Testis (tissue), 3 donors: ENCODE measurements around the gene ALOX15B. TPM values are rescaled to one million over a fixed set of nuclear protein-coding genes. Genes with fewer than 3 reads are reported as not detected.
"Not testable (repeated sequence)": the region's sequence is repeated elsewhere in the genome, so short reads cannot be mapped to it uniquely, and the experiment has no call there.

Source experiments
- DNase-seq: peaks from one replicate; pipeline ENCODE4 v3.0.0-alpha.2; 2019
- H3K27ac ChIP-seq, 2 donors: fragments of 200-600 bp; sonication (generic); one replicate each; pipeline ENCODE4 v1.5.1; 2019
- H3K27me3 ChIP-seq: fragments of 200-600 bp; sonication (generic); one replicate; pipeline ENCODE4 v1.5.1; 2019
- H3K36me3 ChIP-seq: fragments of 200-600 bp; sonication (generic); one replicate; pipeline ENCODE4 v1.5.1; 2017; ENCODE audit warnings: low read depth; ENCODE audit errors: missing control alignments
- H3K4me1 ChIP-seq: fragments of 200-600 bp; sonication (generic); one replicate; pipeline ENCODE4 v1.5.1; 2019
- H3K4me3 ChIP-seq, 2 donors: fragments of 200-600 bp; sonication (generic); one replicate each; pipeline ENCODE4 v1.5.1; 2017 to 2019
- H3K9me3 ChIP-seq: fragments of 200-600 bp; sonication (generic); one replicate; pipeline ENCODE4 v1.5.1; 2017
- POLR2A ChIP-seq: fragments of 450-650 bp; IDR thresholded peaks from one replicate; pipeline ENCODE4 v1.6.1; 2017; ENCODE audit warnings: antibody characterized with exemption, mild to moderate bottlenecking, moderate library complexity
- WGBS, 2 donors: methylation state at CpG; one replicate each; pipeline ENCODE4 v1.1.5; 2018; 5-methylcytosine and 5-hydroxymethylcytosine counted together
- intact Hi-C: fragments of 100-400 bp; cut with DNase I; formaldehyde crosslinking; loops from one replicate; pipeline ENCODE4 v1.15.1; 2023; ENCODE audit warnings: low total_unique reads
- polyA plus RNA-seq: library from polyadenylated mRNA; stranded (reverse); fragments of 350-450 nt; fragmentation: Illumina TruSeq; extraction: RNeasy Lipid Tissue Mini Kit (QIAGEN cat#74804); gene quantifications from one replicate; pipeline ENCODE4 v1.2.3, GENCODE V29; 2014; ENCODE audit warnings: low read depth, low replicate concordance; ENCODE audit not compliant: insufficient read depth
- total RNA-seq, 2 donors: library from RNA; depleted of rRNA; stranded (reverse); fragments of >200 nt; gene quantifications; one replicate each; pipeline ENCODE4 v1.2.3, GENCODE V29; 2016
- TF ChIP-seq, protein P1 (sequence below), 3 experiments: fragments of 450-650 bp in 2 of 3; fragments of 200-600 bp in 1 of 3; sonication (generic) in 1 of 3; IDR thresholded peaks; one replicate each; pipeline ENCODE4 v1.5.1; 2016 to 2019; ENCODE audit warnings: antibody characterized with exemption in 3 of 3, mild to moderate bottlenecking in 2 of 3, moderate library complexity in 1 of 3

The ALOX15B gene
- total and polyA plus RNA-seq, 3 donors from 2014 or later: 0.79 to 2.2 (median 1.8) TPM

DNA sequence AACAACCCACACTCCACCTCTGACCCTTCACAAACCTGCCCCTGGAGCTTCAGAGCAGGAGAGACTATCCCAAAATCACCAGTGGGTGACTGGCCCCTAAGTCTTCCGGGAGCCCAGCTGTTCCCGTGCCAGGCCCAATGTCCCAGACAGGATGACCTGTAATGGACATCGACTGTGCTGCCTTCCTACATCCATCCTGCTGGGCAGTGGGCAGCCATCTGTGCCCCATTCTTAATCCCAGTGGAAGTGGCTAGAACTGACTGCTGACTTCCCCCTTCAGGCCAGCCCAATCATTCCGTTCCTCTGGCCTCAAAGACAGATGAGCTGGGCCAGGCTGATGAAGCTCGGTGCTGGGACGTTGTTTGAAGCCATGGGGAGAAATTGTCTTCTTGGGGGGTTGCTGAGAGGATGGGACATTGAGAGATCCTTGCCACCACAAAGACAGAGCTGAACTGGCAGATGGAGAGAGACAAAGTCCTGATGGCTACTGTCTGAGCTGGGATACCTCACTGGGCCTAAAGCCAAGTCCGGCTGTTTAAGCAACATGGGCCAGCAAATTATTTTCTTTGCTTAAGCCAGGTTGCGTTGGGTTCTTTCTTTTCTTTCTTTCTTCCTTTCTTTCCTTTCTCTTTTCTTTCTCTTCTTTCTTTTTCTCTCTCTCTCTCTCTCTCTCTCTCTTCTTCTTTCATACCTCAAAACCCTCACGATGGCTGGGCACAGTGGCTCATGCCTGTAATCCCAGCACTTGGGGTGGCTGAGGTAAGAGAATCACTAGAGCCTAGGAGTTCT lies 17.9 kb upstream of the ALOX15B start:
- intact Hi-C loops: no loop called here
- Histone ChIP-seq H3K4me3 (no peak overlapping the region), H3K4me1 (peaks cover 5% of the 10 kb centered on the region), H3K27me3 (no peaks in the 10 kb centered on the region), H3K36me3 (no peaks in the 10 kb centered on the region), H3K9me3 (no peaks in the 10 kb centered on the region), H3K27ac (no peak overlapping the region)
- no peak for DNase-seq
- TF ChIP-seq, protein P1, sequence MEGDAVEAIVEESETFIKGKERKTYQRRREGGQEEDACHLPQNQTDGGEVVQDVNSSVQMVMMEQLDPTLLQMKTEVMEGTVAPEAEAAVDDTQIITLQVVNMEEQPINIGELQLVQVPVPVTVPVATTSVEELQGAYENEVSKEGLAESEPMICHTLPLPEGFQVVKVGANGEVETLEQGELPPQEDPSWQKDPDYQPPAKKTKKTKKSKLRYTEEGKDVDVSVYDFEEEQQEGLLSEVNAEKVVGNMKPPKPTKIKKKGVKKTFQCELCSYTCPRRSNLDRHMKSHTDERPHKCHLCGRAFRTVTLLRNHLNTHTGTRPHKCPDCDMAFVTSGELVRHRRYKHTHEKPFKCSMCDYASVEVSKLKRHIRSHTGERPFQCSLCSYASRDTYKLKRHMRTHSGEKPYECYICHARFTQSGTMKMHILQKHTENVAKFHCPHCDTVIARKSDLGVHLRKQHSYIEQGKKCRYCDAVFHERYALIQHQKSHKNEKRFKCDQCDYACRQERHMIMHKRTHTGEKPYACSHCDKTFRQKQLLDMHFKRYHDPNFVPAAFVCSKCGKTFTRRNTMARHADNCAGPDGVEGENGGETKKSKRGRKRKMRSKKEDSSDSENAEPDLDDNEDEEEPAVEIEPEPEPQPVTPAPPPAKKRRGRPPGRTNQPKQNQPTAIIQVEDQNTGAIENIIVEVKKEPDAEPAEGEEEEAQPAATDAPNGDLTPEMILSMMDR (IDR thresholded peaks at IDR 0.05): no peak
- TF ChIP-seq POLR2A: no peak
- WGBS, 2 donors: 90 to 93% methylated on average over 9 of the region's 9 CpGs

DNA sequence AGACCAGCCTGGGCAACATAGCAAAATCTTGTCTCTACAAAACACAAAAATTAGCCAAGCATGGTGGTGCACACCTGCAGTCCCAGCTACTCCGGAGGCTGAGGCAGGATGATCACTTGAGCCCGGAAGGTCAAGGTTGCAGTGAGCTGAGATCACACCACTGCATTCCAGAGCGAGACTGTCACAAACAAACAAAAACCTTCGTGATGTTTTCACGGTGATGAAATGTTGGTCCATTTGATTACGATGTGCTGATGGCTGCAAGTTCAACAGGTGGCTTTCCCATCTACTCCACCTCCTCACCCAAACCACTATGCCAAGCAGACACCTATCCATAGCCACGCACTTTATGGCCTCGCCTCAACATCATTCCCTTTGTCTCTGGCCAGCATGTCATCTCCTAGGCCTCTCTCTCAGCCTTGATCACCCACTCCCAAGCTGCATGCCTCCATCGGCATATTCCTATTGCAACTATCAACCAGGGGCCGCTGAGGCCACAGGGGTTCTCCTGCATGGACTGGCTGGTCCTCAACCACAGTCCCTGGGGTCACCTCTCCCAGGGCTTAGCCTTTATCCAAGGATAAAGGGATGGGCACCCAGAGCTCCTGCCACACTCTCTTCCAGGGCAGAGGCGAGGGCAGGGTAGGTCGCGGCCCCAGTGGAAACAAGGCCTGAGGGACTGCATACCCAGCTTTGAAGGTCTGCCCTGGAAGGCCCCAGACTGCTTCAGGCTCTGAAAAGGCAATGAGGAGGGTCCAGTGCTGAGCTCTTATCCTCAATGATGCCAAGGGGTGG lies 17.1 kb upstream of the ALOX15B start:
- WGBS, 2 donors: 93 to 95% methylated on average over 10 to 13 of the region's 13 CpGs
- intact Hi-C loops: no loop called here
- no peak for DNase-seq
- no peaks in the 10 kb centered on the region for H3K36me3 ChIP-seq
- H3K27me3 ChIP-seq: no peaks in the 10 kb centered on the region
- H3K4me3 ChIP-seq: no peak overlapping the region
- H3K27ac ChIP-seq: no peak overlapping the region
- no peaks in the 10 kb centered on the region for H3K9me3 ChIP-seq
- H3K4me1 ChIP-seq: no peaks in the 10 kb centered on the region
- TF ChIP-seq, protein P1 (IDR thresholded peaks at IDR 0.05): no peak
- TF ChIP-seq POLR2A: no peak

DNA sequence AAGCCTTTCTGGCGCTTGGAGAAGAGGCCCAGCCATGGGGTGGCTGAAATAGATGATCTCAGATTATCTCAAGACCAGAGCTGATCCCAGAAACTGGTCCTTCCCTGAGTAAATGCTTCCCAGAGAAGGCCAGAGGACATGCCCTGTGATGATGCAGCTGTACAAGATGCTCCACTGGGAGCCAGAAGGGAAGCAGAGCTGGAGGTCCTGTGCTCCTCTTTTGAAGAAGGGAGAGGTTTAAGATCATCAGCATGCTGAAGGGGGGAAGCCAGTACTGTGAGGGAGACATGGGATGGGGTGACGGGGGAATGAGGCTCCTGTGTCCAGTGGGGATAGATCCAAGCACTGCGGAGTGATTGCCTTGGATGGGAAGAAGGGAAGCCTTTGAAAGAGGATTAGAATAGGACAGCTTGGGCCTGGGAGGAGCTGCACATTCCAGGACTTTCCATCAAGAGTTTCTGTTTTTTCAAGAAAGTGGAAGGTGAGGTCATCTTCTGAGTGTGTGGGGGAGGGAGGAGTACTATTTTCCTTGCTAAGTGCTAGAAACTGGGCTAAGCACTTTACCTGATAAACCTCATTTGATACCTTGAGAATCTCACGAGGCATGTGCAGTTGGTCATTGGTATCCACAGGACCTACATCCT lies 16.4 kb upstream of the ALOX15B start:
- WGBS, 2 donors: 86 to 93% methylated on average over 4 of the region's 4 CpGs
- no peak overlapping the region for H3K4me3 ChIP-seq
- no peaks in the 10 kb centered on the region for H3K4me1 ChIP-seq
- intact Hi-C loops: no loop called here
- TF ChIP-seq POLR2A: no peak
- TF ChIP-seq, protein P1 (IDR thresholded peaks at IDR 0.05): no peak
- no peaks in the 10 kb centered on the region for H3K9me3 ChIP-seq
- no peak for DNase-seq
- H3K36me3 ChIP-seq: no peaks in the 10 kb centered on the region
- no peak overlapping the region for H3K27ac ChIP-seq
- no peaks in the 10 kb centered on the region for H3K27me3 ChIP-seq

DNA sequence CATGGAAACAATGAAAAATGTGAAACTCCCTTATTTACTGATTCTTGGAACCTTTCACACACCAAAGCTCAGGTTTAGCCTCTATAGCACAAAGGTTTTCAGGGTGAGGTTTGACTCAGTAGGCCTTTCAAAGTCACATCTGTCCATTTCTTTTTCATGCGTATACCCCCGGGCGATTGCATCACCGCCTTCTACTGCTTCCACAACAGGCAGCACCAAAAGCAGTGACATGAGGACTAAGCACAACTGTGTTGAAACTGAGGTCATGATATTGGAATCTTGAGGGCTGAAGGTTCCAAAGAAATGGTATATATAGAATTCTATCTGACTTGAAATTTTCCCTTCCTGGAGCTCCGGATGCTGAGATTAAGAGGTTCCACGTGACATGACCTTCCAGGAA lies 14.7 kb upstream of the ALOX15B start:
- H3K9me3 ChIP-seq, H3K27me3 ChIP-seq, intact Hi-C loops, H3K27ac ChIP-seq, H3K4me3 ChIP-seq, DNase-seq, H3K36me3 ChIP-seq, H3K4me1 ChIP-seq: not testable (repeated sequence)
- WGBS, 2 donors: 90 to 92% methylated on average over 6 of the region's 6 CpGs
